NCI-H2196 treated with DMSO at 0.1 percent for 48 hours (cell line): ENCODE measurements around the gene TUBB.

Experiments used
- DNase-seq: peaks from one replicate; lab custom pipeline; 2025; ENCODE audit not compliant: unreplicated experiment; lab: John Stamatoyannopoulos, UW

TUBB gene

GRCh38 chr6:30719791-30720737 is at the start of gene TUBB:
Gene TUBB (plus strand): TSS chr6:30720352. CDS start chr6:30720507, 155 bp downstream.
- DNase-seq: peak; percentile 98

- DNase-seq: no peak
Measured at GRCh38 chr6:30670760-30671527, 49.2 kb upstream of the TUBB start.

- peak; percentile 85 for DNase-seq
Measured at GRCh38 chr6:30672445-30673253, 47.5 kb upstream of the TUBB start, which contains the start of gene DHX16. Gene DHX16 (minus strand): TSS chr6:30673006. CDS start chr6:30672841, 165 bp downstream.

GRCh38 chr6:30676660-30677285 is 43.4 kb upstream of the TUBB start:
- DNase-seq: no peak

- peak; percentile 47 for DNase-seq
Measured at GRCh38 chr6:30678964-30679726, 41.0 kb upstream of the TUBB start.

- DNase-seq: no peak
Measured at GRCh38 chr6:30679765-30680535, 40.2 kb upstream of the TUBB start.

- DNase-seq: no peak
Measured at GRCh38 chr6:30681766-30682142, 38.4 kb upstream of the TUBB start.

- no peak for DNase-seq
Measured at GRCh38 chr6:30682143-30683117, 37.7 kb upstream of the TUBB start.

- DNase-seq: no peak
Measured at GRCh38 chr6:30683183-30683979, 36.8 kb upstream of the TUBB start.

- DNase-seq: no peak
Measured at GRCh38 chr6:30683980-30684338, 36.2 kb upstream of the TUBB start.

GRCh38 chr6:30684386-30685156 is 35.6 kb upstream of the TUBB start:
- no peak for DNase-seq

- no peak for DNase-seq
Measured at GRCh38 chr6:30685157-30686008, 34.8 kb upstream of the TUBB start.

- DNase-seq: no peak
Measured at GRCh38 chr6:30686009-30686907, 33.9 kb upstream of the TUBB start, which contains the start of gene PPP1R18. Gene PPP1R18 (minus strand): TSS chr6:30686645. CDS start chr6:30686018, 627 bp downstream.

GRCh38 chr6:30686908-30687658 is 33.1 kb upstream of the TUBB start:
- DNase-seq: peak; percentile 58
